Mucosa of descending colon (tissue), 3 donors: ENCODE results near the gene MITD1. TPM values are rescaled to one million over a fixed set of nuclear protein-coding genes. Genes with fewer than 3 reads are reported as not detected.

ENCODE experiments used
- ATAC-seq: fragments of 200-7000 bp; cut with Tn5 transposase; one replicate; pipeline ENCODE4 v1.9.1; 2020; ENCODE audit warnings: mild to moderate bottlenecking, moderate library complexity
- DNase-seq, 3 donors: peaks; one replicate each; pipeline ENCODE4 v3.0.0-alpha.2; 2020
- H3K36me3 ChIP-seq: fragments of 200-600 bp; one replicate; pipeline ENCODE4 v1.8.0; 2021; ENCODE audit warnings: low read depth, mild to moderate bottlenecking
- H3K4me1 ChIP-seq: fragments of 200-600 bp; one replicate; pipeline ENCODE4 v1.8.0; 2021; ENCODE audit warnings: low read depth, mild to moderate bottlenecking
- H3K4me3 ChIP-seq: fragments of 200-600 bp; one replicate; pipeline ENCODE4 v1.8.0; 2021; ENCODE audit warnings: mild to moderate bottlenecking
- H3K9me3 ChIP-seq: fragments of 200-600 bp; one replicate; pipeline ENCODE4 v1.8.0; 2021; ENCODE audit warnings: mild to moderate bottlenecking
- CTCF ChIP-seq: fragments of 200-600 bp; IDR thresholded peaks from one replicate; pipeline ENCODE4 v1.8.0; 2022; ENCODE audit warnings: antibody characterized with exemption, mild to moderate bottlenecking
- intact Hi-C, 2 donors: fragments of 100-400 bp; cut with DNase I in 1 of 2; cut with micrococcal nuclease in 1 of 2; formaldehyde crosslinking; loops; one replicate each; pipeline versions ENCODE4 v1.11.0 to v1.11.1; 2022; cut with DNase I, micrococcal nuclease
- total RNA-seq, 3 donors: library from RNA; stranded (reverse); fragmentation: NEBNext Ultra II Directional in 2 of 3; extraction: Animal tissue kit (Norgen Biotek cat#: 25700) in 2 of 3; gene quantifications; one replicate each; pipeline versions ENCODE4 v1.2.1 to v1.2.4, GENCODE V29; 2021 to 2023
- donor health status: DM: no; HTN: no; CAD: no; lungs with moderate emphysema.
- donor health status: DM: no; HTN: no; CAD: no.
- donor health status: DM: no; HTN: yes; CAD: no.

Gene MITD1
- total RNA-seq, 3 donors from 2014 or later, result 21.7 to 24.3 (median 22.0) TPM

- DNase-seq (no peak), ATAC-seq (no peak)
- TF ChIP-seq CTCF, result no peak
- Histone ChIP-seq H3K4me3 (no peak overlapping the region), H3K36me3 (no peaks in the 10 kb centered on the region), H3K9me3 (no peaks in the 10 kb centered on the region), H3K4me1 (peaks cover 13% of the 10 kb centered on the region)
- intact Hi-C loops, result no loop called here
Observed at GRCh38 chr2:99152199-99152895, 28.5 kb downstream of the MITD1 start.

GRCh38 chr2:99150706-99151105, 30.2 kb downstream of the MITD1 start:
- ATAC-seq, result no peak
- Histone ChIP-seq H3K36me3 (no peaks in the 10 kb centered on the region), H3K4me3 (no peak overlapping the region), H3K9me3 (no peaks in the 10 kb centered on the region), H3K4me1 (peaks cover 6% of the 10 kb centered on the region)
- TF ChIP-seq CTCF, result no peak
- DNase-seq, result no peak
- intact Hi-C loops, result no loop called here

- peak within 1 kb of the TSS; percentile 36 for H3K4me3 ChIP-seq
- peaks cover 6% of the 10 kb centered on the region for H3K4me1 ChIP-seq
- H3K9me3 ChIP-seq, result no peaks in the 10 kb centered on the region
- ATAC-seq, result peak; percentile 97
- DNase-seq, result peak; percentile 97 to 99 (median 98)
- no peaks in the 10 kb centered on the region for H3K36me3 ChIP-seq
- intact Hi-C loops, result no loop called here
- TF ChIP-seq CTCF, result no peak
Observed at GRCh38 chr2:99141110-99142108, 39.4 kb downstream of the MITD1 start, which contains the start of gene C2orf15. TSS of gene C2orf15 (plus strand) at chr2:99141707. CDS start at chr2:99150559, 8,852 bp downstream.

GRCh38 chr2:99140860-99141109, 40.1 kb downstream of the MITD1 start:
- TF ChIP-seq CTCF, result no peak
- ATAC-seq (peak; percentile 48), DNase-seq (no peak)
- Histone ChIP-seq H3K9me3 (no peaks in the 10 kb centered on the region), H3K4me1 (peaks cover 6% of the 10 kb centered on the region), H3K36me3 (no peaks in the 10 kb centered on the region), H3K4me3 (peak overlapping the region; percentile 36)
- intact Hi-C loops, result no loop called here

GRCh38 chr2:99140056-99140859, 40.6 kb downstream of the MITD1 start:
- Histone ChIP-seq H3K4me3 (peak overlapping the region; percentile 36), H3K9me3 (no peaks in the 10 kb centered on the region), H3K36me3 (no peaks in the 10 kb centered on the region), H3K4me1 (peaks cover 6% of the 10 kb centered on the region)
- DNase-seq, result no peak
- ATAC-seq, result no peak
- TF ChIP-seq CTCF, result no peak
- intact Hi-C loops, result no loop called here
